ENCODE data around the gene STEAP4.

Gene STEAP4

DNA sequence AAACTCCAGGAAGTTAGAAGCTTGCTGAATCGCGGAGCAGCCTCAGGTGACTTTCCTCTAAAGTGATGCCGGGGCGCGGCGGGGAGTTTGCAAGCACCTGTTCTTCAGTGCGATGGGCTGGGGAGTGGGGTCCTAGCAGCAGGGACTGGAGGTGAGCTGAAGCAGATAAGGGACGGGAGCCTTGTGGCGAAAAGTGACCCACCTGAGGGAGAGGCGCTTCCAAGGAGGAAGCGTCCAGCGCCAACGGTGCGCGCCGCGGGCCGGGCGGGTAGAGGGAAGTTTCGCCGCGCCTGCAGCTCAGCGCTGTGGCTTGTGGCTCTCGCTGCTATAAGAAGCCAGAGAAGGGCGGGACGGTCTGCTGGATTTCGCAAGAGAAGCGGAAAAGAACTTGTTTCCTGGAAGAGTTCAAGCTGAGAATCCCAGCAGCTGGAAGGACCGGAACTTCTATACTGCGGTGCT is at the start of gene STEAP4:
Gene STEAP4 (minus strand): TSS at position 305 of the 459 bp plus-strand sequence. CDS start 22,625 bp downstream, outside the sequence.
- no peak for DNase-seq (ENCODE audit: low read depth)
- TF ChIP-seq, protein P1, sequence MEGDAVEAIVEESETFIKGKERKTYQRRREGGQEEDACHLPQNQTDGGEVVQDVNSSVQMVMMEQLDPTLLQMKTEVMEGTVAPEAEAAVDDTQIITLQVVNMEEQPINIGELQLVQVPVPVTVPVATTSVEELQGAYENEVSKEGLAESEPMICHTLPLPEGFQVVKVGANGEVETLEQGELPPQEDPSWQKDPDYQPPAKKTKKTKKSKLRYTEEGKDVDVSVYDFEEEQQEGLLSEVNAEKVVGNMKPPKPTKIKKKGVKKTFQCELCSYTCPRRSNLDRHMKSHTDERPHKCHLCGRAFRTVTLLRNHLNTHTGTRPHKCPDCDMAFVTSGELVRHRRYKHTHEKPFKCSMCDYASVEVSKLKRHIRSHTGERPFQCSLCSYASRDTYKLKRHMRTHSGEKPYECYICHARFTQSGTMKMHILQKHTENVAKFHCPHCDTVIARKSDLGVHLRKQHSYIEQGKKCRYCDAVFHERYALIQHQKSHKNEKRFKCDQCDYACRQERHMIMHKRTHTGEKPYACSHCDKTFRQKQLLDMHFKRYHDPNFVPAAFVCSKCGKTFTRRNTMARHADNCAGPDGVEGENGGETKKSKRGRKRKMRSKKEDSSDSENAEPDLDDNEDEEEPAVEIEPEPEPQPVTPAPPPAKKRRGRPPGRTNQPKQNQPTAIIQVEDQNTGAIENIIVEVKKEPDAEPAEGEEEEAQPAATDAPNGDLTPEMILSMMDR (IDR thresholded peaks at IDR 0.05; ENCODE audit: control insufficient read depth, insufficient read depth, low read depth, low read length, missing control alignments): no peak
- no peak within 1 kb of the TSS for H3K4me3 ChIP-seq (ENCODE audit: control insufficient read depth, low read depth, low read length)

DNA sequence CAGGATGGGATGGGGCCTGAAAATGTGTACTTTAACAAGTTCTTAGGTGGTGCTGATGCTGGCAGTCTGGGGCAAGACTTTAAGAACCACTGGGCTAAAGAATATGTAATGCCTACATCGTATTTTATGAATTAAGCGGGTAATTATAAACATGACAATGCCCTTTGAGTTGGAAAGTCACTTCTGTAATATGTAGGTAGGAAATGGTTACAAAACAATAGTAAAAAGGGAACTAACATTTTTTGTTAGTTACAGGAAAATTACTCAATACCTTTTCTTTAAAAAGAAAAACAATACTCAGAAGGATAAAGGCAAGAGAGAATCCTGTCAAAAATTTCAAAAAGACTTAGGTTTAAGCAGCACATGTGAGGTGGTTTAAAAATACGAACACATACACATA is 48.3 kb upstream of the STEAP4 start:
- no peak for DNase-seq (ENCODE audit: low read depth)

DNA sequence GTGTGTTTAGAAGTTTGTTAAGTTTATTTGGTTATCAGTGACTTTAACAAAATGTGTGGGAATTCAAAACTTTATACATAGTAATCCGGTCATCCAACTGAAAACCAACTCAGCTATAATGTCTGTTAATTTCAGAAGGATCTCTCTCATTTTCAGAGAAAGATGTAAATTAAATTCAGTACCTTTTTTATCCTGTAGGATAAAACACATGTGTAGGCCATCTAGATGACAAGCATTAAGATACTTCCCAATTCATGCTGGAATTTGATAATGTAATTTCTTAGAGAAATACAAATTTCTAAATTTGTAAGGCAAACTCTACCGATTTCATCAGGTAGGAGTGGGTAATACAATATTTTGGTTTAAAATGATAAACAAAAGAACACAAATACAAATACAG is 43.4 kb upstream of the STEAP4 start:
- TF ChIP-seq, protein P1 (IDR thresholded peaks at IDR 0.05; ENCODE audit: control insufficient read depth, insufficient read depth, low read depth, low read length, missing control alignments): no peak
- DNase-seq (ENCODE audit: low read depth): no peak
- H3K4me3 ChIP-seq (ENCODE audit: control insufficient read depth, low read depth, low read length): no peak overlapping the region

More for the DNA sequence above, 48.3 kb upstream of the STEAP4 start:
- TF ChIP-seq, protein P1 (IDR thresholded peaks at IDR 0.05; ENCODE audit: control insufficient read depth, insufficient read depth, low read depth, low read length, missing control alignments): no peak
- no peak overlapping the region for H3K4me3 ChIP-seq (ENCODE audit: control insufficient read depth, low read depth, low read length)

DNA sequence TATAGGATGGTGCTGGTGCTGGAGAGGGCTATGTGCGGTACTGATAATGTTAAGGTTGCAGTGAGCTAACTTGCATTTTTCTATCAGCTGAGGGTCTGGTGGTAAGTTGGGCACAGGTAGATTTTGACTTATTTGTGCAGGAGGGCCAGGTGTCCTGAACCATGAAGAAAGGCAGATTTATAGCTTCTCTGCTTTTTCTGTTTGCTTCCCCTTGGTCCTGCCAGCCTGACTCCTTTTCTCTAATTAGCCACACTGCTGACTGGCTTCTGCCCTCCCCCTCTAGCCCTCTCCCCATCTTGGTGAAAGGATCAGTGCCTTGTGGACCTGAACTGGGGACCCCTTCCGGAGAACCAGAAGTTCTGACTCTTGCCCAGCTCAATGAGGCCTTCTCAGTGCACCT is 40.8 kb upstream of the STEAP4 start:
- TF ChIP-seq, protein P1 (IDR thresholded peaks at IDR 0.05; ENCODE audit: control insufficient read depth, insufficient read depth, low read depth, low read length, missing control alignments): no peak
- no peak for DNase-seq (ENCODE audit: low read depth)
- no peak overlapping the region for H3K4me3 ChIP-seq (ENCODE audit: control insufficient read depth, low read depth, low read length)

DNA sequence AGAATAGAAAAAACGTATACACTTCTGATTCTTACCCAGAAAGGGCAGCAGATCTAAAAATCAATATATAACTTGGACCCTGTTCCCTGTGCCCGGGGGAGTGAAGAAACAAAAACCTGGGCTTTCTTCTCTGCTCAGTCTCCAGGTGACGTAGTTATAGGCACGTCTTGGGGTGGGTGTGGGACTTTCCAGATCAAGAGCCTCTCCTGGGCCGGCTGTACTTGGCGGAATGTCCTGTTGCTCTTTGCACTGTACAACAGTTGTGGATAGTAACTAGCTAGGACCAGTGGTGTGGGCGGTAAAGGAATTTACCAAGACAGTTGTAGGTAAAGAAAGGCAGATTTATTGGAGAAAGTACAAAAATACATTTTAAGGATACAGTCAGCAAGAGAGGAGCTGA is 40.4 kb upstream of the STEAP4 start:
- TF ChIP-seq, protein P1 (IDR thresholded peaks at IDR 0.05; ENCODE audit: control insufficient read depth, insufficient read depth, low read depth, low read length, missing control alignments): no peak
- H3K4me3 ChIP-seq (ENCODE audit: control insufficient read depth, low read depth, low read length): no peak overlapping the region
- no peak for DNase-seq (ENCODE audit: low read depth)

DNA sequence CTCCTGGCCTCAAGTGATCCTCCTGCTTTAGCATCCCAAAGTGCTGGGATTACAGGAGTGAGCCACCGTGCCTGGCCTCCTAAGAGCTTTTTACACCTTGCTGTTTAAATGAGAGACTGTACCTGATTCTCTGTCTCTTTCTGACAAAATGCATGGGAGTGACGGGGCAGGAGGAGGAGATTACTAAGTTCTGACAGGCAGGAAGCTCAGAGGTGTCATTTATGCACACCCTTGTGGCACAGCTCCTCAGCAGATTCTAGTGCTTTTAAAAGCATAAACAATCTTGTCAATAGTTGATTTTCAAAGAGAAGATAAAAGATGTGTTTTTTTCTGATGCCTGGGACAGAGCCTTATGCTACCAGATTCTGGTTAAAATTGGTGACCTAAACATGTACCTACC is 39.7 kb upstream of the STEAP4 start:
- no peak for DNase-seq (ENCODE audit: low read depth)
- TF ChIP-seq, protein P1 (IDR thresholded peaks at IDR 0.05; ENCODE audit: control insufficient read depth, insufficient read depth, low read depth, low read length, missing control alignments): no peak

More for the DNA sequence above, 39.7 kb upstream of the STEAP4 start:
- H3K4me3 ChIP-seq (ENCODE audit: control insufficient read depth, low read depth, low read length): no peak overlapping the region

All from AG09309 (cell line).